NCI-H146 (cell line): ENCODE data around the gene CCNYL1.
"Not testable (repeated sequence)": the region's sequence is repeated elsewhere in the genome, so short reads cannot be mapped to it uniquely, and the experiment has no call there.

Experiments used
- DNase-seq: peaks from one replicate; lab custom pipeline; 2025; lab: John Stamatoyannopoulos, UW

Gene CCNYL1

DNA sequence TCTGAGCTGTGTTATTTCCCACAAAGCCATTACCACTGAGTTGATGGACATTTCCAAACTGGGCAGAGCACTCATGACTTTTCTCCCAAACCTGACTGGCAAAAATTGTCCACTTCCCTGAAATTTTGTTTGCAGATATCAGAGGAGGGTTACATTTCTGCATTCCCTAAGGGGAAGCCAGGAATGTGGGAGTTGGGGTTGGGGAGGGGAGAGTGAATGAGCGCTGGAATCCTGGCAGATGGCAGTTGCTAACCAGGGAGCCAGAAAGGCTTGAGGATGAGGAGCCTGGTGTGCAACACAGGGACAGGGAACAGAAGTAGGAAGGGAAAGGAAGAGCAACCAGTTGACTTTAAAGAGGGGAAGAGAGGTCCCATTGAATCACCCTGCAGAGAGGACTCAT, 14.0 kb upstream of the CCNYL1 start:
- no peak for DNase-seq

- no peak for DNase-seq
These were observed 13.1 kb upstream of the CCNYL1 start for GRCh38 chr2:207698301-207698700.

GRCh38 chr2:207704078-207704477, 7.4 kb upstream of the CCNYL1 start:
- DNase-seq, result no peak

DNA sequence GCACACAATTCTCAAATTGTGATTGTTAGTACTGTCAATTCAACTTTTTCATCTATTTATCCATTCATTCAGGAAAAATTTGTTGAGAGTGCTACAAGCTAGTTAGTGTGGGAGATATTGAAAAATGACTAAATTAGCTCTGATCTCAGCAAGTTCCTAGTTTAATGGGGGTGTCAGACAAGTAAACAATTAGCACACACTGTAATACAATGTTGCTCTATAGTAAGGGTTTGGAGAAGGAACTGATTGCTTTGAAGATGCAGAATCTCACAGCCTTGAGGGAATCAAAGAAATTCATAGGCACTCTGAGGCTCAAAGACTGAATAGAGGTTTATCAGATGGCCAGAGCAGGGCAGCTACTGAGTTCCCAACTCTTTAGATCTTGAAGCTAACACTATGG, 6.8 kb upstream of the CCNYL1 start:
- no peak for DNase-seq

DNA sequence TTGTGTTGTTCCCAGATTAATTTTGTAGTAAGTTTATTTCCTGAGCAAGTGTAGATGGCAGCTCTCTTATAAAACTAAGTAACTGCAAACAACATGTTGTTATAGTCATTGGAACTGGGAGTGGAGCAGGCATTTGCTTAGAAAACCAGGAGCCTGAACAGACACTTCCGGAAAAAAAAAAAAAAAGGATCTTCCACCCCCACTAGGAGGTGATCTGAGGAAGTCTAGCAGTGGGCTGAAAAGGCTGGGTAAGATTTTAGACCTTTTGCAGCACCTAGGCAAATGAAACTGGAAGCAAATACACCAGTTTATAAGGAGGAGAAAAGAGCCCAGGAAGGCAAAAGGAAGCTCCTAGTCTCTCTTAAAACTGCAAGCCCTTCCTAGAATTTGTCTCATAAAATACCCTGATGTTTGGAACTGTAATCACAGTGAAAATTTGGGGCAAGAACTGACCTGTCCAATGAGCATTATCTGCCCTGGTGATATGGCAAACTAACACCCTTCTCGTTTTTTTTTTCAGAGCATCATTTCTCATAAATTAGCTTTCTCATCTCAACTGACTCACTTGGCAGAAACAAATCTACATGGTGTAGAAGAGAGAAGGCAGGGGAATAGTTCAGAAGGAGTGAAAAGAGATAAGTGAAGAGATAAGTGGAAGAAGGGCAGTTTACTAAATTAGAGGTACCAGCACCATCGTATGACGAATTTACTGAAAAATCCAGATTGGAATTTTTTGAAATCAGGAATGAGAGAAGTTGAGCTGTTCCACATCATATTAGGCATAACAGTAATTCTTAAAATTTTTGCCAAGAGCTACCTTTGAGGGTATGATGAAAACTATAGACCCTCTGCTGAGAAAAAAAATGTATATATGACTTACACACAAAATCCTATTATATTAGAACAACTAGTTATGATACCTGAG, 4.2 kb upstream of the CCNYL1 start:
- DNase-seq, result no peak

DNA sequence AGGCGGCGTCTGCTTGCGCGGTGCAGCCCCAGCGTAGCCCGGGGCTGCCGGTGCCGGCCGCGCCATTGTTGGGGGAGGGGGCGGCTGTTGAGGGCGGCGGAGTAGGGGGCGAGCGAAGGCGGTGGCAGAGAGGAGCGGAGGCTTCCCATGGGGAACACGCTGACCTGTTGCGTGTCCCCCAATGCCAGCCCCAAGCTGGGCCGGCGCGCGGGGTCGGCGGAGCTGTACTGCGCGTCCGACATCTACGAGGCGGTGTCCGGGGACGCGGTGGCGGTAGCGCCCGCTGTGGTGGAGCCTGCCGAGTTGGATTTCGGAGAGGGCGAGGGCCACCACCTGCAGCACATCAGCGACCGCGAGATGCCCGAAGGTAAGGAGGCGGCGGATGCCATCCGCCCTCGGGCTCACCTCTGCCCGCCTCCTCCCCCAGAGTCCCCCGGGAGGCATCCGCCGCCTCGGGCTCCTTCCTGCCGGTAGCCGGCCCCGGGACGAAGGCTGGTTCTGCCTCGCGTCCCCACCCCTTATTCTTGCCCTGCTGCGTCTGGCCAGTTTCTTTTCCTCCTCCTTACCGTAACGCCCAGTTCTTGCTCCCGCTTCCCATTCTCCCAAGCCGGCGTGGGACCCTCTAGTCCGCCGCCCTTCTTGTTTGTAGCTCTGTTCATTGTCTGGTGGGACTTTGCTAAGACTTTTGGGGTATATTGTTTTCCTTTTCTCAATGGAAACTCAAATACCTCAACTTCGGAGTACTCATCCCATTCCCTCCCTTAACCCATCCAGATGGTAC, 500 bp downstream of the CCNYL1 start:
- peak; percentile 43 for DNase-seq

- DNase-seq, result no peak
These were observed 4.6 kb downstream of the CCNYL1 start for GRCh38 chr2:207716056-207716455.

GRCh38 chr2:207718521-207718920, 7.1 kb downstream of the CCNYL1 start:
- no peak for DNase-seq

DNA sequence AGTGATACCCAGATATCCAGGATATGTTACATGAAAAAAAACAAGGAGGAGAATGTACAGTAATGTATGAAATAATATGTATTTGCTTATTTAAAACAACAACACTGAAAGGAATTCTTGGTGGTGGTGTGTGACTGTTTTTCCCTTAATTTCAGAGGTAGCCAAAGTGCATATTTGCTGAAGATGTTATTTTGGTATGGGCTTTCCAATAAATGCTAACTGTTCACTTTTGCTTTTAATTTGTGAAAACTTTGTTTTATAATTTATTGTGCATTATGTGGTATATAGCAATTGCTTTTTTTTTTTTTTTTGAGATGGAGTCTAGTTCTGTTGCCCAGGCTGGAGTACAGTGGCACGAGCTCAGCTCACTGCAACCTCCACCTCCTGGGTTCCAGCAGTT, 7.6 kb downstream of the CCNYL1 start:
- DNase-seq, result no peak

GRCh38 chr2:207719655-207720054, 8.2 kb downstream of the CCNYL1 start:
- DNase-seq, result not testable (repeated sequence)

- DNase-seq, result no peak
These were observed 9.2 kb downstream of the CCNYL1 start for GRCh38 chr2:207720517-207721187.

- no peak for DNase-seq
These were observed 11.5 kb downstream of the CCNYL1 start for GRCh38 chr2:207722773-207723424.

- DNase-seq, result not testable (repeated sequence)
These were observed 12.0 kb downstream of the CCNYL1 start for GRCh38 chr2:207723425-207723787.

DNA sequence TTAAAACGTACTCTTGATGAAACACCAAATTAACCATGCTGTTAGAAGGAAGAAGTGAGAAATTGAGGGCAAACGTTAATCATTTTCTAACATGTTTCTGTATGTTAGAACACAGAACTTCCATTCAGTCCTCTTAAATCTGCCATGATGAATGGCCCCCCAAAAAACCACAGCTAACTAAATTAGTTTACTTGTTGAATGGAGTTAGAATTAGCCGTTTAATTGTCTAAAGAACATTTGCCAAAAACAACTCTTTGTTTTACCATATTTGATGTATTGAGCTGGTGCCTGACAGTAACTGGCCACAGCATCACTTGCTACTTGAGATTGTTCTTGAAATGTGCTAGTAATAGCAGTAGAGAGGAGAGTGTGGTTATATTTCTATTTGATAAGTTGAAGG, 12.7 kb downstream of the CCNYL1 start:
- no peak for DNase-seq

DNA sequence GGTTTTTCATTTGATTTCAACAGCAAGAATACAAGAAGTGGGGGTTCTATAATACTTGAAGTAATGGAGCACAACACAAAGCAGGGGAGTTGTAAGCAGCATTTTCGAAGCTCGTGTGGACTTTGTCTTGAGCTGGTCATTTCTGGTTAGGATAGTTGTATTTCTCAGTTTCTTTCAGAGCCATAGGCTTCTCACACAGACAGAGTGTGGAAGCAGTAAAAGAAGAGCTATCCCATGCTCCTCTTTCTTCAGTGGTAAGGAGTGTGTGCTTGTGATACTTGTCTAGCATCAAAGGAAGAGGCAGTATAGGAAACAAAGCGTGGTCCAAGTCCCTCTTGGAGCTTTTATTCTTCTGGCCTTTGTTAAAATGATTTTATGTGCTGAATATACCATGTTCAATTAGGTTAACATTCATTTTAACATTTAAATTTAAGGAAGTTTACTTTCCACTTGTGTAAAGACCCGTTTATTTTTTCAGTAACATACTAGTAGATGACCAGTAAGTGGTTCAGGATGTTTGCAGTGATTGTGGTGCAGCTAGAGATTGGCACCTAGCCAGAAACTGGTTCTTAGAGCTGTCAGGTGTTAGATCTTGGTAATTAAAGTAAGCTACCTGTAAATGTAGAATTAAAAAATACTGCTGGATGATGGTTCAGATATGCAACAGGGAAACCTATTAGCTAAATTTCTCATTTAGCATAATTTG, 14.6 kb downstream of the CCNYL1 start:
- DNase-seq, result peak; percentile 29

DNA sequence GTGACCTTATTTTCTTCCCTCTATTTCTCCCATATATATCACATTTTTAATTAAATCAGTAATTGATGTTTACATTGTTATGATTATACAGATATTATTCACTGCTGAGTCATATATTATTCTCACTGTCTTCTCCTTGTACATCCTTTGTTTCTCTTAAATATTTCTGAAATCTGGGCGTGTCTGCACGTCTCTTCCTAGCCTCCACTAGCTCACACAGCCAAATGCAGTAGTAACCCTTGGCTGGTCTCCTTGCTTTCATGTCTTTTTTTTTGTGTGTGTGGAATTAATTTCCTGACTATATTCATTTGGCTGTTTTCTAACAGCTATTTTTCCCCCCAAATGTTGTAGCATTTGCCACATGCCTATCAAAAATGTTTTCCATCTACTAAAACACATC, 15.8 kb downstream of the CCNYL1 start:
- no peak for DNase-seq

GRCh38 chr2:207729465-207729998, 18.1 kb downstream of the CCNYL1 start:
- DNase-seq, result no peak

DNA sequence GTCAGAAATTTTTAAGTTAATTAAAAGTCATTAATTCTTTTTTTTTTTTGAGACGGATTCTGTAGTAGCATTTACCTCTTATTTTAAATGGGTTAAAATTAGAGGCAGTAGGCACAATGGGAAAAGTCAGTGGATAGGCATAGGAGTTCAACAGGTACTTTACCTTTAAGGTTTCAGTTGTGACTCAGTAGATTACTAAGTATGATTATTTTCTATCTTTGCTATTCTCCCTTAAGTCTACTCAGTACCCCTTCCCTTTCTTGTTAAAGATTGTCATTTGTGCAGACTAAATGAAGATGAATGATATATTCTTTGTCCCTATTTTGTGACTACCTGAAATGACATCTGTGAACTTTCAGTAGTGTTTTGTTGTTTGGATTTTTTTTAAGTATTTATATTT, 19.7 kb downstream of the CCNYL1 start:
- DNase-seq, result no peak

- no peak for DNase-seq
These were observed 22.3 kb downstream of the CCNYL1 start for GRCh38 chr2:207733597-207734240.

GRCh38 chr2:207734264-207734635, 22.8 kb downstream of the CCNYL1 start:
- DNase-seq, result no peak
